Measurements from ENCODE around the gene CD226. TPM values are rescaled to one million over a fixed set of nuclear protein-coding genes. Genes with fewer than 3 reads are reported as not detected.

Gene CD226
- total and polyA plus RNA-seq, 2 of the 13 experiments (the other 11 are each of a cell fraction or from before 2014, with no cell fraction given), result 0.13 to 0.77 TPM

- TF ChIP-seq CENPBD1 (CRISPR knock-in tag; IDR thresholded peaks at IDR 0.05; ENCODE audit: borderline replicate concordance, low read depth), result no peak
Observed at GRCh38 chr18:69804776-69805501, 142.7 kb downstream of the CD226 start (continued).
